ENCODE results near the gene KLF11. TPM values are rescaled to one million over a fixed set of nuclear protein-coding genes. Genes with fewer than 3 reads are reported as not detected.
"Not testable (repeated sequence)": the region's sequence is repeated elsewhere in the genome, so short reads cannot be mapped to it uniquely, and the experiment has no call there.

Gene KLF11
- total RNA-seq, 1 experiment from 2014 or later = 10.9 TPM

DNA sequence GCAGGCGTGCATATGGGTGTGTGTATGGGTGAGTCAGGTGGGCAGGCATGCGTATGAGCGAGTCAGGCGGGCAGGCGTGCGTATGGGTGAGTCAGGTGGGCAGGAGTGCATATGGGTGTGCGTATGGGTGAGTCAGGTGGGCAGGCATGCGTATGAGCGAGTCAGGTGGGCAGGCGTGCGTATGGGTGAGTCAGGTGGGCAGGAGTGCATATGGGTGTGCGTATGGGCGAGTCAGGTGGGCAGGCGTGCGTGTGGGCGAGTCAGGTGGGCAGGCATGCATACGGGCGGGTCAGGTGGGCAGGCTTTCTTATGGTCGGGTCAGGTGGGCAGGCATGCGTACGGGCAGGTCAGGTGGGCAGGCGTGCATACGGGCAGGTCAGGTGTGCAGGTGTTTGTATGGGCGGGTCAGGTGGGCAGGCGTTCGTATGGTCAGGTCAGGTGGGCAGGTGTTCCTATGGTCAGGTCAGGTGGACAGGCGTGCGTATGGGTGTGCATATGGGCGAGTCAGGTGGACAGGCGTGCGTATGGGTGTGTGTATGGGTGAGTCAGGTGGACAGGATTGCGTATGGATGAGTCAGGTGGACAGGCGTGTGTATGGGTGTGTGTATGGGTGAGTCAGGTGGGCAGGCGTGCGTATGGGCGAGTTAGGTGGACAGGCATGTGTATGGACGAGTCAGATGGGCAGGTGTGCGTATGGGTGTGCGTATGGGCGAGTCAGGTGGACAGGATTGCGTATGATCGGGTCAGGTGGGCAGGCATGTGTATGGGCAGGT, 28.7 kb upstream of the KLF11 start:
- no peaks in the 10 kb centered on the region for H3K27me3 ChIP-seq (ENCODE audit: insufficient read depth, low read depth)
- H3K27ac ChIP-seq = no peak overlapping the region
- H3K4me2 ChIP-seq = no peak overlapping the region
- DNase-seq = peak in 1 of 2 experiments; percentile 60
- no peaks in the 10 kb centered on the region for H3K79me2 ChIP-seq (ENCODE audit: low read depth)
- H3K36me3 ChIP-seq (ENCODE audit: low read depth) = no peaks in the 10 kb centered on the region
- no peaks in the 10 kb centered on the region for H4K20me1 ChIP-seq (ENCODE audit: insufficient read depth)
- H3K9me3 ChIP-seq (ENCODE audit: insufficient read depth, low read depth) = no peaks in the 10 kb centered on the region
- H3K4me1 ChIP-seq (replicated peaks; ENCODE audit: insufficient read depth) = no peaks in the 10 kb centered on the region
- TF ChIP-seq EZH2 (IDR thresholded peaks at IDR 0.05; ENCODE audit: low read depth) = no peak
- TF ChIP-seq, protein P1, sequence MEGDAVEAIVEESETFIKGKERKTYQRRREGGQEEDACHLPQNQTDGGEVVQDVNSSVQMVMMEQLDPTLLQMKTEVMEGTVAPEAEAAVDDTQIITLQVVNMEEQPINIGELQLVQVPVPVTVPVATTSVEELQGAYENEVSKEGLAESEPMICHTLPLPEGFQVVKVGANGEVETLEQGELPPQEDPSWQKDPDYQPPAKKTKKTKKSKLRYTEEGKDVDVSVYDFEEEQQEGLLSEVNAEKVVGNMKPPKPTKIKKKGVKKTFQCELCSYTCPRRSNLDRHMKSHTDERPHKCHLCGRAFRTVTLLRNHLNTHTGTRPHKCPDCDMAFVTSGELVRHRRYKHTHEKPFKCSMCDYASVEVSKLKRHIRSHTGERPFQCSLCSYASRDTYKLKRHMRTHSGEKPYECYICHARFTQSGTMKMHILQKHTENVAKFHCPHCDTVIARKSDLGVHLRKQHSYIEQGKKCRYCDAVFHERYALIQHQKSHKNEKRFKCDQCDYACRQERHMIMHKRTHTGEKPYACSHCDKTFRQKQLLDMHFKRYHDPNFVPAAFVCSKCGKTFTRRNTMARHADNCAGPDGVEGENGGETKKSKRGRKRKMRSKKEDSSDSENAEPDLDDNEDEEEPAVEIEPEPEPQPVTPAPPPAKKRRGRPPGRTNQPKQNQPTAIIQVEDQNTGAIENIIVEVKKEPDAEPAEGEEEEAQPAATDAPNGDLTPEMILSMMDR (conservative IDR thresholded peaks at IDR 0.05) = no peak
- no peak overlapping the region for H2AFZ ChIP-seq
- H3F3A ChIP-seq (ENCODE audit: insufficient read depth, low read depth) = no peaks in the 10 kb centered on the region; the same call in 1 of the 2 replicates
- POLR2A ChIA-PET (ENCODE audit: unreplicated experiment) = no interaction called here
- H3K4me3 ChIP-seq = no peak overlapping the region
- CTCF ChIA-PET = no interaction called here
- BruUV-seq (replicated peaks) = no TSS peak
- no peaks in the 10 kb centered on the region for H3K9me2 ChIP-seq (ENCODE audit: insufficient read depth)
- intact Hi-C loops (cut with micrococcal nuclease; ENCODE audit: unreplicated experiment) = no loop called here

DNA sequence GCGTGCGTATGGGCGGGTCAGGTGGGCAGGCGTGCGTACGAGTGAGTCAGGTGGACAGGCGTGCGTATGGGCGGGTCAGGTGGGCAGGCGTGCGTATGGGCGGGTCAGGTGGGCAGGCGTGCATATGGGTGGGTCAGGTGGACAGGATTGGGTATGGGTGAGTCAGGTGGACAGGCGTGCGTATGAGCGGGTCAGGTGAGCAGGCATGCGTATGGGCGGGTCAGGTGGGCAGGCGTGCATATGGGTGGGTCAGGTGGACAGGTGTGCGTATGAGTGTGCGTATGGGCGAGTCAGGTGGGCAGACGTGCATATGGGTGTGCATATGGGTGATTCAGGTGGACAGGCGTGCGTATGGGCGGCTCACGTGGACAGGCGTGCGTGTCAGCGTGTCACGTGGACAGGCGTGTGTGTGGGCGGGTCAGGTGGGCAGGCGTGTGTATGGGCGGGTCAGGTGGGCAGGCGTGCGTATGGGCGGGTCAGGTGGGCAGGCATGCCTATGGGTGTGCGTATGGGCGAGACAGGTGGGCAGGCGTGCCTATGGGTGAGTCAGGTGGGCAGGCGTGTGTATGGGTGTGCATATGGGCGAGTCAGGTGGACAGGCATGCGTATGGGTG, 27.9 kb upstream of the KLF11 start:
- H2AFZ ChIP-seq; POLR2A ChIA-PET (ENCODE audit: unreplicated experiment); H3K27ac ChIP-seq; H3K4me1 ChIP-seq (replicated peaks; ENCODE audit: insufficient read depth); BruUV-seq (replicated peaks); H3K79me2 ChIP-seq (ENCODE audit: low read depth); intact Hi-C loops (cut with micrococcal nuclease; ENCODE audit: unreplicated experiment); H3K4me2 ChIP-seq; DNase-seq; H4K20me1 ChIP-seq (ENCODE audit: insufficient read depth); H3K9me2 ChIP-seq (ENCODE audit: insufficient read depth); H3K27me3 ChIP-seq (ENCODE audit: insufficient read depth, low read depth); H3F3A ChIP-seq (ENCODE audit: insufficient read depth, low read depth); H3K4me3 ChIP-seq; CTCF ChIA-PET; H3K36me3 ChIP-seq (ENCODE audit: low read depth); H3K9me3 ChIP-seq (ENCODE audit: insufficient read depth, low read depth): not testable (repeated sequence)

DNA sequence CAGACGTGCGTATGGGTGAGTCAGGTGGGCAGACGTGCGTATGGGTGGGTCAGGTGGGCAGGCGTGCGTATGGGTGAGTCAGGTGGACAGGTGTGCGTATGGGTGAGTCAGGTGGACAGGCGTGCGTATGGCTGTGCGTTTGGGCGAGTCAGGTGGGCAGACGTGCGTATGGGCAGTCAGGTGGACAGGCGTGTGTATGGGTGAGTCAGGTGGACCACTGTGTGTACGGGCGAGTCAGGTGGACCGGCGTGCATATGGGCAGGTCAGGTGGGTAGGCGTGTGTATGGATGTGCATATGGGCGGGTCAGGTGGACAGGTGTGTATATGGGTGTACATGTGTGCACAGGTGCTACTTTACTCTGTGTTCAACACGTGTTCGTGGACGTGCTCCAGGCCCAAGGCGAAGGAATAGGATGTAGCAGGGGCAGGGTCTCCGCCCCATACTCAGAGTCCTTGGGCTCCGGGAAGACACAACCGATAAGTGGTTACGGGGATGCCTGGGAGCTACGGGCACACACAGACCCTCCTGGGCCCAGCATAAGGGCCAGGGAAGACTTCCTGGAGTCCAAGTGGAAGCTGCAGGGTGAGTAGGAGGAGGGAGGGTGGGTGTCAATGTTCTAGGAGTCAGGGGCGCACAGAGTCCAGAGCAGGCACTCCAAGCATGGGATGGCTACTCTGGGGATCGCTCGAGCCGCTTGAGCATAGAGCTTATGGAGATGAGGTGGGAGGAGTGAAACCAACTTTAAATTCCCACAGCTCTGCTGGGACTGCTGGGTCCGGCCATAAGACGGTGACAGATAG, 27.1 kb upstream of the KLF11 start:
- H3K27me3 ChIP-seq (ENCODE audit: insufficient read depth, low read depth) = no peaks in the 10 kb centered on the region
- no peaks in the 10 kb centered on the region for H3K9me2 ChIP-seq (ENCODE audit: insufficient read depth)
- TF ChIP-seq EZH2 (IDR thresholded peaks at IDR 0.05; ENCODE audit: low read depth) = no peak
- TF ChIP-seq, protein P1 (conservative IDR thresholded peaks at IDR 0.05) = no peak
- no peak overlapping the region for H3K27ac ChIP-seq
- no peak overlapping the region for H2AFZ ChIP-seq
- no TSS peak for BruUV-seq (replicated peaks)
- no peaks in the 10 kb centered on the region for H4K20me1 ChIP-seq (ENCODE audit: insufficient read depth)
- ChIA-PET CTCF (no interaction called here), POLR2A (ENCODE audit: unreplicated experiment) (interaction anchor here (0.9 kb wide), 1 partner anchor 113 kb away, joined by 4 read pairs; no protein-coding TSS in a partner anchor)
- H3K4me1 ChIP-seq (replicated peaks; ENCODE audit: insufficient read depth) = no peaks in the 10 kb centered on the region
- no peaks in the 10 kb centered on the region; the same call in 1 of the 2 replicates for H3F3A ChIP-seq (ENCODE audit: insufficient read depth, low read depth)
- intact Hi-C loops (cut with micrococcal nuclease; ENCODE audit: unreplicated experiment) = no loop called here
- H3K79me2 ChIP-seq (ENCODE audit: low read depth) = no peaks in the 10 kb centered on the region
- no peaks in the 10 kb centered on the region for H3K36me3 ChIP-seq (ENCODE audit: low read depth)
- no peak for DNase-seq
- no peak overlapping the region for H3K4me2 ChIP-seq
- H3K9me3 ChIP-seq (ENCODE audit: insufficient read depth, low read depth) = no peaks in the 10 kb centered on the region
- H3K4me3 ChIP-seq = no peak overlapping the region

Data from PC-9 (cell line).